ENCODE measurements around the gene FNDC11.
A peak's percentile ranks its signal among the peaks of the same experiment; 100 is the strongest.

FNDC11 gene

GRCh38 chr20:63579017-63579694 is 25.2 kb downstream of the FNDC11 start:
- no peak for DNase-seq (ENCODE audit: low read depth in 2 of 2)

- DNase-seq (ENCODE audit: low read depth in 2 of 2) = peak; percentile 42 to 61
These were observed 27.0 kb downstream of the FNDC11 start for GRCh38 chr20:63580796-63581461.

- no peak for DNase-seq (ENCODE audit: low read depth in 2 of 2)
These were observed 28.6 kb downstream of the FNDC11 start for GRCh38 chr20:63582382-63583063.

DNA sequence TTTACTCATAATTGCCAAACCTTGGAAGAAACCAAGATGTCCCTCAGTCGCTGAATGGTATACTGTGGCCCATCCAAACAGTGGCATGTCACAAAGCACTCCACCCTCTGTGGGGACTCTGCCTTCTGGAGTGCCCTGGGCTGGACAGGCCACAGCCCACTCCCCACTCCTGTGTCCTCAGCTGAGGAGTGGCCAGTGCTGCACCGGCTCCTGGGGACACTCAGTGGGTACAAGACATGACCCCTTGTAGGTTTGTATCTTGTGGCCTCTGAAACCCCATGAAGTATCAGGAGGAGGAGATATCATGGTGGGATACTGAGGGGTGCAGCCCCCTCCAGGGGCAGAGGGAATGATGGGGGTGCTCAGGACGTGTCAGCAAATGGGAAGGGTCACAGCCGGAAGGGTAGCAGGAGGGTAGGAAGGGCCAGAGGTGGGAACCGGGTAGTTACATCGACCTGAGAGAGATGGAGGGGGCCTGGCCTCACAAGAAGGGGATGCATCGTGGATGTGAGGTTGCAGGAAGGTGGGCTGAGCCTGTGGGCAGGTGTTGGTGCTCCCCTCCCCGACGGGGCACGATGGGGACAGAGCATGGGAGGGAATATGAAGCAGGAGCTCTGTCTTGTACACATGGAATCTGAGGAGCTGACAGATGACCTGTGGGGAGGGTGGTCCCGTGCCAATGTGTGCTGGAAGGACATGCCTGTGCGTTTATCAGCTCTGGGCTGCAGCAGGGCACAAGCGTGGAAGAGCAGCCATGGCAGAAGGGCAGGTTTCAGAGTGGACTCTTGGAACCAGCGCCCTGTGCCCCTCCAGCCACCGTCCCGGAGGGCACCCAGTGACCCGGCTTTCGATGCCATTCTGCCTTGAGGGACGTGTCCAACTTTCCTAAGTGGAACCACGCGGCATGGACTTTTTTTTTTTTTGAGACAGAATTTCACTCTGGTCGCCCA is 31.9 kb downstream of the FNDC11 start:
- DNase-seq (ENCODE audit: low read depth in 2 of 2) = no peak

- DNase-seq (ENCODE audit: low read depth in 2 of 2) = no peak
These were observed 32.8 kb downstream of the FNDC11 start for GRCh38 chr20:63586797-63587196.

GRCh38 chr20:63587256-63587655 is 33.3 kb downstream of the FNDC11 start:
- DNase-seq (ENCODE audit: low read depth in 2 of 2) = no peak

DNA sequence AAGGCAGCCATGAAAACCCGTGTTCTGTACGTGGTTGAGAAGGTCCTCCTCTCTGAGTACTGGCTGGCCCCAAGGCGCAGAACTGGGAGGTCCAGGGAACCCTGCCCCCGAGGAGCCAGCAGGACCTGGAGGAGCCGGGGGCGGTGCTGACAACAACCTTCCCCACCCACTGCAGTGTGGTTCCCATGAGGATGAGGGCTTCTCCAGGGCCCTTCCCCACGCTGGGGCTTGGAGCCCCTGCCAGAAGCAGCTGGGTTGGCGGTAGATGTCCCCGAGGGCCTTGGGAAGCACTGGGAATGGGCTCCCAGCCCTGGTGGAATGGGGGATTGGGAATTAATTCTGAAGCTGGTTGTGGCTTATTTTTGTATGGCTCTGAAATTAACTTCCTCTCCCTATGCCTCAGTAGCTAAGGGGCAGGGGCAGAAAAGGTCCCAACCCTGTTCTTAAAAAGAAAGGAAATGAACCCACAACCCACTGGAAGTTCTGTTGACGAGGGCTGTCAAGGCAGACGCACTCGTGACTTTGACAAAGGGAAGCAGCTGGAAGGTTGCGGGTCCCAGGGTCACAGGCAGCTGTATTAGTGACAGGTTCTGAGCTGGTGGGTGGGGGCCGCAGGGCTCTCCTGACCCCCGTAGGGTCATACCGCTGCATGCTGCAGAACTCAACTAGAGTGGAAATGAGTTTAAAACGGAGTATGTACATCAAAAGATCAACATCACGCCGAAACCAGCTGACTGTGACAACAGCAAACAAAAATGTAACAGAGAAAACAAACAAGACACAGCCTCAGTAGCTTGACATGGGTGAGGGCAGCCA is 34.0 kb downstream of the FNDC11 start:
- no peak for DNase-seq (ENCODE audit: low read depth in 2 of 2)

DNA sequence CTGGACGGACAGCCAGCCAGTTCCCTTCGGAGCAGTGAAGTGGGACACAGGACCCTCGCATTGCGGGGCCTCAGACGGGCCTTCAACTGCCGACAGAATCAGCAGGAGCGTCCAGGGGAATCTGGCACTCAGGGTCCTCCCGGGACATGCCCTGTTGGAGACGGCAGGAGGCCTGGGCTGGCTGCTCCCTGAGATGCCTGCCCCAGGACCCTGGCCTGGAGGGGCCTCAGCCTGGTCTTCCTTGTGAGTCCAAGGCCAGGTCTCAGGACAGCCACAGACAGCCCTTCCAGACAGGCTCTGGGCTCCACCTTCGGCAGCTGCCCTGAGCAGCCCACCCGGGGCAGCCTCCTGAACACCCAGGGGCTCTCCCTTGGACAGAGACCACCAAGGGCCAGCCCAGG is 34.7 kb downstream of the FNDC11 start:
- no peak for DNase-seq (ENCODE audit: low read depth in 2 of 2)

DNA sequence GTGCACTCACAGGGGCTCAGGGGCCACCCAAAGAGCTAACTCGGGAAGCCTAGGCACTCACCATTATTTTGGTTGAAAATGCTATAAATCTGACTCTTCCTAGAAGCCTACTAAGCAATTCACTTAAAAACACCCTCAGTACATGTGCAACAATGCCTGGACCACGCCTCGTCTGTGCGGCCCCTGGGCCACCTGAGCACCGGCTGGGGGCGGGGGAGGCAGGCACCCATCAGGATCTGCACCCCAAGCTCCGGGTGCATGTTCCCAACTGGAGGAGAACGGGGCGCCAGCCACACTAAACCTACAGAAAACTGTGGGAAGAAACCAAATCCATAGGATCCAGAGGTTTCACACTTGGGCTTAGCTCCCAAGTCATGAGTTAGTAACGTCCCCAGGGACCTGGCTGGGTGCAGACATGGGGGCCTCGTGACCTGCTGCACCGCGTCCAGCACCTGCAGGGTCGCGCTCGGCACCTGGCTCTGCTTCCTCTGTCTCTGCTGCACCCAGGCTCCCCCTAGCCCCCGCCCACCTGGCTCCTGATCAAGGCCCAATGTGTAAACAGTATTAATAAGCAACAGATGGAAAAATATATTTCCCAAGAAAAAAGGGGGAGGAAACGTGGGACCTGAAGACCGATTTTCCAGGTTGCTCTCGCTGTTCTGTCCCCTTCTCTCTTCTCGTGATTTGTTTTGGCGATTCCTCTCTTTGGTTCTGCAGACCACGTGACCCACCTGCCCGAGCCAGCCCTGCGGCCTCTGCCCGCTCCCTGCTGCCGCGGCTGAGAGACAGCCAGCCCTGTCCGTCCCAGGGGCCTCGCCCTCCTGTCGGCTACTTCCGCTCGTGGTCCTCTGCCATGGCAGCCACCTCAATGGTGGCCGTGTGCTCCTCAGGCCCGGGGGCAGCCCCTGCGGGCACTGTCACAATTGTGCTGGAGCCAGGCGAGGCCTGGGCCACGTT is 35.6 kb downstream of the FNDC11 start:
- DNase-seq (ENCODE audit: low read depth in 2 of 2) = no peak

DNA sequence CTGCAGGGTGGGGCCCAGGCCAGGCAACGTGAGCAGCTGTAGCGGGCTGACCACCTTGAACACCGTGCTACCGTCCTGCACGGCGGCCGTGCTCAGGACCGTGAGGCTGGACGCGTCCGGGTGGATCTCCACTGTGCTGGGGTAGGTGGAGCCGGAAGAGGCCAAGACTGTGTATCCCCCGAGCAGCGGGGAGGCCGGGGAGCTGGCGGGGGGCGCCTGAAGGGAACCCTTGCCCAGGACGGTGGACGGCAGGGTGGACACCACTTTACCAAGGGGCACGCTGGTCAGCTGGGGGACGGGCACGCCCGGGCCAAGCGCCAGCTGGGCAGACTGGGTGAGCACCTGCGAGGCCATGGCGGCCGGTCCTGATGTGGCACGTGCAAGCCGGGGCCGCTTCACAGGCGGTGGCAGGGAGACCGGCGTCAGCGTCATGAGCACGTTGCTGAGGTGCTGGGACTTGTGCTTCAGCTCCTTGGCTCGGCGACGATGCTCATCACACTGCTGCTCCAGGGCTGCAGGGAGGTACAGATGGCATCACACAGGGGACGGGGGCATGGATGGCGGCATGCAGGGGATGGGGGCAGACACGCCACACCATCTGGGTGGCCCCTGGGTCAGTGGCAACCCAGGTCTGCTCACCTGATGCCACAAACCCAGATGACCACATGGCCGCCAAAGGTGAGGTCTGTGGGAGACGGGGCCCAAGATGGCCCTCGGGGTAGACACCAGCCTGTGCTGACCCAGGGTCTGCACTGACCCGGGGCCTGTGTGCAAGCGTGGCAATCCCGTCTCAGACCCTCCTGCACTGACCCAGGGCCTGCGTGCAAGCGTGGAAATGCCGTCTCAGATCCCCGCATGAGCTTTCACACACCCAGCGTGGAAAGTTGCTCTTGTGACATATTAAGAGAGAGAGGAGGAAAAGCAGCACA is 36.5 kb downstream of the FNDC11 start:
- DNase-seq (ENCODE audit: low read depth in 2 of 2) = no peak

- no peak for DNase-seq (ENCODE audit: low read depth in 2 of 2)
These were observed 37.2 kb downstream of the FNDC11 start for GRCh38 chr20:63591147-63591533.

GRCh38 chr20:63591786-63592355 is 37.9 kb downstream of the FNDC11 start:
- DNase-seq (ENCODE audit: low read depth in 2 of 2) = no peak

DNA sequence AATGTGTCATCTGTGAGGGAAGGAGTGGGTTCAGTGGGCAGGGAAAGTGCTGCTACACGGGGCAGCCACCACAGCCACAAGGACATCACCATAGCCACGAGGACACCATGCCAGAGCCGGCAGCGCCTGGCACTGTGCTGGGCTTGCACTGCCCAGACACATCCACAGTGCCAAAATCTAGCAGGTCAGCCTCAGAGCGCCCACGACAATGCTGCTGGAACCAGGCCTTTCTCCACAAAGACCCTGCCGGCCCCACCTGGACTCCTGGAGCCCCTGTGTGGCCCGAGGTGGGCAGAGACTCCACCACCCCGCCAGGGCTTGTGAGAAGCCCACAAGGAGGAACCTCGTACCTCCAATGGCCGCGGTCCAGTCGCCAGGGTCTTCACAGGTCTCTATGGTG is 38.7 kb downstream of the FNDC11 start:
- DNase-seq (ENCODE audit: low read depth in 2 of 2) = no peak

GRCh38 chr20:63594043-63594561 is 40.1 kb downstream of the FNDC11 start:
- no peak for DNase-seq (ENCODE audit: low read depth in 2 of 2)

DNA sequence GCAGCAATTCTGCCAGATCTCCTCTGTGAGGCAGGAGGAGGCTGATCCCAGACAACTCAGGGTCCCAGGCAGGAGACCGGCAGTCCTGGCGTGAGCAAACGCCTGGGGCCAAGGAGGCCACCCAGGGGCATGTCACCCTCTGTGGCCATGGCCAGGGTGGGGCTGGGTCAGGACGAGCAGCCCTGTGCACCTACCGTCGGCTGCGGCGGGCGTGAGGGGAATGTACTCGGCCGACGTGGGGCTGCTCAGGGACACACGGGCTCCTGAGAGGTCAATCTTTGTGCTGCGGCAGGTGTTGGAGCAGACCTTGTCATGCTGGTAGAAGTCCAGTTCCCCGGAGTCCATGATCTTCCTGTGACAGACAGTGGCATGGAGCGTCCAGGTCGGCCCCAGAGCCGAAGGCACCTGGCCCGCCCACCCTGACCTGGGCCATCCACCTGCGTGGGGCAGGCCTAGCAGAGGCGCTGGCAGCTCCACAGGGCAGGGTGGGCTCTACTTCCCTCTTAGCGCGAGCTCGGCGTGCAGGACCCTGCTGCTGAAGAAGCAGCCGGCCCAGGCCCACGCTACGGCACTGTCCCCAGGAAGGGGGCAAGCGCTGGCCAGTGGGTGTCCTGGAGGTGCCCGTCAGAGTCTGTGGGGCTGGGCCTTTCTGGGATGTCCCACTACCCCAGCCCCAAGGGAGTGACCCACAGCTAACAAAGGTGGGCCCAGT is 41.6 kb downstream of the FNDC11 start:
- DNase-seq (ENCODE audit: low read depth in 2 of 2) = no peak

GRCh38 chr20:63596423-63596822 is 42.5 kb downstream of the FNDC11 start:
- DNase-seq (ENCODE audit: low read depth in 2 of 2) = no peak

DNA sequence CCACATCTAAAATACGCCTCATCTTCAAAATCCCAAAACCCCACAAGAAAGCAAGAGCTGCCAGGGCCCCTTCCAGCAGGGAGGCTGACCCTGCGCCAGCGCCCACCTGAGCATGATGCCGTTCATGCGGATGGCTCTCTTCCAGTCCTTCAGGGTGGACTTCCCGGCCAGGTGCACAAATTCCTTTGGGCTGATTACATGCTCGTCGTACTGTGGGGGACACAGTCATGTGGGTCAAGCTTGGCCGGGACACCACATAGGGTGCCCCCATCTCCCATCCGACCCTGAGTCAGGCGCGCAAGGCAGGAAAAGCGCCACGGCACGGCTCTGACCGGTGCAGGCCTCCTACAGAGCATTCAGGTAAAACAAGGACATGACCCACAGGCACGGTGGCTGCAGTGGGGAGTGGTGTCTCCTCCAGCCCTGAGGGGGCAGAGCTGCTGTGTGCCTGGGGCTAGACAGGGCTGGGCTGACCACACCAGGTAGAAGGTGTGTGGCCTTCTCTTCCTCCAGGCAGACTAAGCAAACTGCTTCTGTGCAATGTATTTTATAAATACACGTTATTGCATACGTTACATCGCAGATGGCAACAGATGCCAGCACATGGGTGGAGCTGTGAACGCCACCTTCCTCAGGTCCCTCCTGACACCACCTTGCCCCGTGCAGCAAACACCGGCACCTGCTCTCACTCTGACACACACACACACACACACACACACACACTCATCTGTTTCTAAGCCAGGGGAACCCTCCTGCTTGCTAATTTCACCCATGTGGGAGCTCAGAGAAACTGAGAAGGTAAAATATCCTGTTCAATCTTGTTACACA is 43.9 kb downstream of the FNDC11 start:
- no peak for DNase-seq (ENCODE audit: low read depth in 2 of 2)

Data from activated CD8-positive, alpha-beta memory T cell treated with anti-CD3 and anti-CD28 coated beads for 4 hours (primary cell).